HG03432 (cell line): ENCODE data around the gene ZFP36L2.
"Not testable (repeated sequence)": the region's sequence is repeated elsewhere in the genome, so short reads cannot be mapped to it uniquely, and the experiment has no call there.

Source experiments
- ATAC-seq: cut with Tn5 transposase; IDR thresholded peaks from one replicate; pipeline ENCODE4 v1.9.1; 2021; ENCODE audit warnings: mild to moderate bottlenecking, moderate library complexity; ENCODE audit not compliant: unreplicated experiment

Gene ZFP36L2

DNA sequence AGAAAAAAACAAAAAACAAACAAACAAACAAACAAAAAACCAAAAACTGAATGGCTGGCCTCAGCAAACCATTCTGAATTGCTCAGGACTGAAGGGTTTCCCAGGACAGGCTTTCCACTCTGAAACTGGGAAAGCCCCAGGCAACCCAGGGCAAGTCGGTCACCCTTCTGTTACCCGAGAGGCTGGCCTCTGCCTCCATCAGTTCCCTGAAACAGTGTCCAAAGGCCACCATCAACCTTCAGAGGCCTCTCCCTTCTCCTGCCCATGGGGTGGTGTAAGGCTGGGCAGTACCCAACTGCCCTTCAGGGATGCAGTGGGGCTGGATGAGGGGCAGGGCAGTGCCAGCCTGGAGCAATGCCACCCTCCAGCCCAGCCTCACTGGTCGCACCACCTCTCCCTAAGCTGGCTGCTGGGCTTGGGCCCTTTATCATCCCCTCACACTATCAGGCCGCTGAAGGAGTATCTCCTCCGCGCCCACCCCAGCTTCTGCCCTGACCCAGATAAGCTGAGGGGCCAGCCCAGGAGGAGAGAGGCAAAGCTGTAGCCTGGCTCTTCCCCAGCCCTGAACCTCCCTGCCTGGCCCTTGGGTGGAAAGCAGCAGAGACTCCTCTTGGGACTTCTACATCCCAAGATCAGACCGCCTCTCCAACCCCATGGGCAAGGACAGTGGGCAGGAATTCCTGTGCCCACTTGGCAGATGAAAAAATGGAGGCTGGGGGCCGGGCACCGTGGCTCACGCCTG lies 35.9 kb downstream of the ZFP36L2 start:
- ATAC-seq, result no peak

GRCh38 chr2:43189861-43190260 lies 36.5 kb downstream of the ZFP36L2 start:
- not testable (repeated sequence) for ATAC-seq

GRCh38 chr2:43188561-43189386 lies 37.6 kb downstream of the ZFP36L2 start:
- ATAC-seq, result no peak

GRCh38 chr2:43186679-43187374 lies 39.6 kb downstream of the ZFP36L2 start:
- no peak for ATAC-seq

GRCh38 chr2:43186321-43186678 lies 40.1 kb downstream of the ZFP36L2 start:
- ATAC-seq, result no peak

GRCh38 chr2:43185146-43185545 lies 41.3 kb downstream of the ZFP36L2 start:
- ATAC-seq, result no peak

GRCh38 chr2:43184339-43184895 lies 42.0 kb downstream of the ZFP36L2 start:
- no peak for ATAC-seq

DNA sequence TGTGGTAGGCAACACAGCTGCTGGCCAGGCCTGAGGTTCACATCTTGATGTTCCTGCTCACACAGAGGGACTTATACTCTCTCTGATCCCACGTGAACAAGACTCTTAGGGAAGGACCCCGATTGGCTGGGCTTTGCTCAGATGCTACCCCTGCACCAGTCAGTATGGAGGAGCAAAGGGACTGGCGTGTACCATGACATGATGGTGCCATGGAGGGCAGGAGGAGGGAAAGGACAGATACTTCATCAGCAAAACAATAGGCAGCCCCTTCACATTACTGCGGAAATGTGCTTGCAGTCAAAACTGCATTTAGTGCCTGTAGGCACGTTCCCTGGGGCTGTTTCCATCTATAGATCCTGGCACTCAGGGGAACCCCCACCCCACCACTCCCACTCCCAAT lies 42.7 kb downstream of the ZFP36L2 start:
- ATAC-seq, result no peak

GRCh38 chr2:43180897-43181296 lies 45.5 kb downstream of the ZFP36L2 start:
- ATAC-seq, result no peak

DNA sequence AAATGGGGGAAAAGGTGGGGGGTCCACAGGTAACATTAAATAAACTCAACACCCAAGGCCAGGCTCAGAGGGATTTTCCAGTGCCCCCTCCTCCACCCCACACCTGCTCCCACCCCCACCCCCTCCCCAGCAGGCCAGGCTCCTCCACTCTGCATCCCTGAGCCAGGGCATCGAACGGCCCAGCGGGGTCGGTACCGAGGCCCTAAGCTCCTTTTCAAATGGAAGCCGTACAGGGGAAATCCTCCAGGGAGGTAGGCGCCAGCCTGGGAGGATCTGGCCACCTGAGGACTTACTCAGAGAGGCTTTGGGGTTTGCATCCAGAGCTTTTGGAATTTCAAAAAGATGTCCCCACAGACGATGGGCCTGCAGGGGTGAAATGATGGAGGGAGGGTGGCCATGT lies 46.5 kb downstream of the ZFP36L2 start:
- no peak for ATAC-seq

DNA sequence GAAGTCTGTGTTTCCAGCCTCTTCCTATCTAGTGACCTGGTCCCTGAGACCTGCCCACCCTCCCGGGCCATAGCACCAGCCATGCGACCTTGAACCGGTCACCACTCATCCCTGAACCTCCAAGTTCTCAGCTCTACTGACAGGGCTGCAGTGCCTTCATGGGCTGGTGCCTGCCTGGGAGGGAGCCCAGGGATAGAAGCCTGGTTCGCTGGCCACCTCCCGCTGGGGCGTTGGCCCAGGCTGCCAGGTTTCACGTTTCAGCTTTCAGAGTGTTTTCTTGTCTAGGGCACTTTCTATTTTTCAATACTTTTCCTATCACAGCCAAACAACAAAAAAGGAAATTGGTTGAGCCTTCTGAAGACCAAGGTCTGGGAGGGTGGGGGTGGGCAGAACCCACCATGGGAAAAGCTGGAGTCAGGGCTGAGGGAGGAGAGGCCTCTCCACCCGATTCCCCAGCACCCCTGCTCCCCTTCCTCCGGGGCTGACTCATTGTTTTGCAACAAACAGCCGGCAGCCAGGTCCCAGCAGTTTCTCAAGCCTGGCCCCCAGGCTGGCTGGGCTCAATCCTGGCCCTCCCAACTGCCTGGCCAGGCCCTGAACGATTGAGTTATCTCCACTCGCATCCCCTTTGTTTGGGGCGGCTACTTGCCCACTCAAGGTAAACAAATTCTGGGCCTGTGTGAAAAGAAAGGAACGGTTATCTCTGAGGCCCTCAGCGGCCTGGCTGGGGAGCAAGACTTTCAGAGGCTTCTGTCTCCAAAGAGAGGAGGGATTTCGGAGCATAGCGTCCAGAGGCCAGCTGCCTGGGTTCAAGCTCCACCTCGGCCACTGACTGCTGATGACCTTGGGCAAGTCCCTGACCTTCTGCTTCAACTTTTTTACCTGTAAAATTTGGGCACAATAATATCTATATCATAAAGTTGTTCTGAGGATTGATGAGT lies 47.5 kb downstream of the ZFP36L2 start:
- ATAC-seq, result no peak

DNA sequence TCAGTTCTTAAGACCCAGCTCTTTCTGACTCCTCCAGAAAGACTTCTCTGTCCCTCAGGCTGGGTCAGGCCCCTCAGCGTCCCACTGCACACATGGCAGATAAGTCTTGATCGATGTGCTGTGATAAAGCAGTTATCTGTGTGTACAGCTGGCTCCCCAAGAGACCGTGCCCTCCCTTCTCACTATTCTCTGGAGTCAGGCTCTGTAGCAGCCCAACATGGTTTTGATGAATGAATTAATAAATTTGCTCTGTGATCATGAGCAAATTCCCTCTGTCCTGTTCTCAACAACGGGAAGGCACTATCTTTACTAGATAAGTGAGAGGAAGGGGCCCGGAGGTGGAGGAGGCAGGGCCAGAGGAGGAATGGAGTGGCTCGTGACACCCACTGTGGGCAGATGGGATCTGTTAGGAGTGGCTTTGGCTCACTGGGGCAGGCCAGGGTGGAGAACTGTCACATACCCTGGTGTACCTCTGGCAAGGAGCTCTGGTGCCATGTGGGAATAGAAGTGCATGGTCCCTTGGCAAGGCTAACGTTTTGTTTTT lies 48.3 kb downstream of the ZFP36L2 start:
- ATAC-seq, result no peak

- no peak for ATAC-seq
These were observed 50.0 kb downstream of the ZFP36L2 start for GRCh38 chr2:43176449-43176848.

- no peak for ATAC-seq
These were observed 50.5 kb downstream of the ZFP36L2 start for GRCh38 chr2:43175876-43176275.

- no peak for ATAC-seq
These were observed 51.4 kb downstream of the ZFP36L2 start for GRCh38 chr2:43175020-43175441.

DNA sequence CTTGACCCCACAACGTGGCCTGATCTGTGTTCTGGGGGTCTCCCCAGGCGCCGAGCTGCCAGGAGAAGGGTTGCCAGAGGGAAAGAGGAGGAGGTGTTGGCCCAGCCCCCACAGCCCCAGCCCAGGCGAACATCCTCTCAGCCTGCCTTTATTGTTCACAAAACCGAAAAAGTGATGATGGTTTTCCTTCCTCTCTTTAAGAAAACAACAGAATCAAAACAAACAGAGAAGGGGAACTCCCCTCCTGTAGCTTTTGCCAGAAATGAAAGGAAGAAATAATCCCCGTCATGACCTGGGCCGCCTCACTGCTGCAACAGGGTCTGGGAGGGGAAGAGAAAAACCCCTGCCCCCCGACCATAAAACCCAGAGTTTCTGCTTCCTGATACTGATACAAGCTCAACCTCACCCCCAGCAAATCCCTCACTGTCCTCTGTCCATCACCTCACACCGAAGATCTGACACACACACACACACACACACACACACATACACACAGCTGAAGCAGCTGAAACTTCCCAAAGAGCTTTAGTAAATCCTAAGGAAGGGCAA lies 52.0 kb downstream of the ZFP36L2 start:
- ATAC-seq, result peak; percentile 84
